T-helper 1 cell treated with Interleukin-12 subunit alpha and Interleukin-12 subunit beta and Interleukin-4 antibody, amounts not matched to agents 30 μg/mL and 1 μg/mL, for 36 hours (primary cell): ENCODE measurements around the gene RAPGEF1.

Experiments used
- H3K27ac Mint-ChIP-seq: one replicate; pipeline ENCODE4 v1.8.0; 2021; ENCODE audit warnings: mild to moderate bottlenecking, mixed read lengths
- H3K27me3 Mint-ChIP-seq: one replicate; pipeline ENCODE4 v1.8.0; 2021; ENCODE audit warnings: low read depth, mixed read lengths
- H3K36me3 Mint-ChIP-seq: one replicate; pipeline ENCODE4 v1.8.0; 2021; ENCODE audit warnings: low read depth, mixed read lengths
- H3K4me1 Mint-ChIP-seq: one replicate; pipeline ENCODE4 v1.8.0; 2021; ENCODE audit warnings: low read depth, mixed read lengths
- H3K4me3 Mint-ChIP-seq: one replicate; pipeline ENCODE4 v1.8.0; 2021; ENCODE audit warnings: mild to moderate bottlenecking, moderate library complexity, mixed read lengths
- H3K9me3 Mint-ChIP-seq: one replicate; pipeline ENCODE4 v1.8.0; 2021; ENCODE audit warnings: mixed read lengths

RAPGEF1 gene

GRCh38 chr9:131700765-131701435 lies 39.0 kb downstream of the RAPGEF1 start:
- Mint-ChIP-seq H3K27me3 (no peaks in the 10 kb centered on the region), H3K4me3 (no peak overlapping the region), H3K4me1 (peaks cover 48% of the 10 kb centered on the region)

DNA sequence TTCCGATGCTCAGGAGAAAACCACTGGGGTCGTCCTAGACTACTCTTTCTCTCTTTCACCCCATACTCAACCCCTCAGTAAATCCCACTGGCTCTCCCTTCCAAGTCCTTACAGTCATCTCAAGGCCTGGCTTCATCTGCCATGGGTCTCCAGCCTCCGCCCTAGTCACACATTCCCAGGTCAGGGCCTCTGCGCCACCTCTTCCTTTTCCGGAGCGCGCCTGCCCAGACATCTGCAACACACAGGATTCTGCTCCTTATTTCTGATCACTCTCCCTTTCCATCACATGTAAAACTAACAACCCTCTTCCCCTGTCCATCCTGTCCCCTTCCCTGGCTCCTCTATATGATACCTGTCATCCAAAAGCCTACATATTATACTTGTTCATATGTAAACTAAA lies 39.8 kb downstream of the RAPGEF1 start:
- Mint-ChIP-seq H3K4me1 (peaks cover 54% of the 10 kb centered on the region), H3K27me3 (no peaks in the 10 kb centered on the region), H3K36me3 (peaks cover 7% of the 10 kb centered on the region), H3K4me3 (no peak overlapping the region), H3K27ac (peak overlapping the region; percentile 29), H3K9me3 (no peaks in the 10 kb centered on the region)

More at GRCh38 chr9:131700765-131701435, 39.0 kb downstream of the RAPGEF1 start:
- Mint-ChIP-seq H3K9me3 (no peaks in the 10 kb centered on the region), H3K27ac (no peak overlapping the region), H3K36me3 (peaks cover 5% of the 10 kb centered on the region)

- peaks cover 56% of the 10 kb centered on the region for H3K4me1 Mint-ChIP-seq
- H3K4me3 Mint-ChIP-seq = no peak overlapping the region
- no peaks in the 10 kb centered on the region for H3K27me3 Mint-ChIP-seq
- H3K27ac Mint-ChIP-seq = no peak overlapping the region
- H3K9me3 Mint-ChIP-seq = no peaks in the 10 kb centered on the region
- peaks cover 12% of the 10 kb centered on the region for H3K36me3 Mint-ChIP-seq
These were observed 41.3 kb downstream of the RAPGEF1 start for GRCh38 chr9:131698618-131698985.

DNA sequence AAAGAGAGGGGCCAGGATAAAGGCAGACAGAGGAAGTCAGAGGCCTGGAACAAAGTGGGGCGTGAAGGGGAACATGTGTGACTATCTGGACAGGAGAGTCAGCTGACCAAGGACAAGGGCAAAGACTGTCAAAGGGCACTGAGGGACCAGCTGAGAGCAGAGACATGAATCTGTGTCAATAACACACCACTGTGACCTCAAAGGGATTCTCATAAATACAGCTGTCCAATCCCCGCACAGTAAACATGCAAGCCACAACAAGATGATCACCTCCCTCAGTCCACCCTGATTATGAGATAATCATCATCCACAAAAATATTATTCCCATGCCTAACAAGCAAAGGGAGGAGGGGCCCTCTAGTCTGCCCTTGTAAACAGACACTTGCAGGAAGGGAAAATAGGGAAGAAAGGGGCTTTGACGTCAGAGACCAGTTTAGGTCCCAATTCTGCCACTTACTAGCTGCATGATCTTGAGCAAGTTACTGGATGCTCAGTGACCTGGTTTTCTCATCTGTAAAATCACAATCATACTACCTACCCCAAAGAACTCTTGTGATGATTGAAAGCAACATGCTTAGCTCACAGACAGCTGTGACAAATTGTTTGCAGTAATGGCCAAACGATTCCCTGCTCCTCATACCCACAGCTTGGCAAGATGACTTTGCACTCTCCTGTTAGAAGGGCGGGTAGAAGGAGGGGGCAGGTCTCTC lies 41.8 kb downstream of the RAPGEF1 start:
- Mint-ChIP-seq H3K27me3 (no peaks in the 10 kb centered on the region), H3K9me3 (no peaks in the 10 kb centered on the region), H3K4me3 (no peak overlapping the region), H3K36me3 (peaks cover 12% of the 10 kb centered on the region), H3K4me1 (peaks cover 62% of the 10 kb centered on the region), H3K27ac (no peak overlapping the region)

GRCh38 chr9:131697097-131697496 lies 42.8 kb downstream of the RAPGEF1 start:
- H3K4me1 Mint-ChIP-seq = peaks cover 63% of the 10 kb centered on the region
- H3K27ac Mint-ChIP-seq = no peak overlapping the region
- no peaks in the 10 kb centered on the region for H3K9me3 Mint-ChIP-seq
- peaks cover 12% of the 10 kb centered on the region for H3K36me3 Mint-ChIP-seq
- H3K4me3 Mint-ChIP-seq = no peak overlapping the region
- H3K27me3 Mint-ChIP-seq = no peaks in the 10 kb centered on the region

- Mint-ChIP-seq H3K4me3 (no peak overlapping the region), H3K4me1 (peaks cover 66% of the 10 kb centered on the region), H3K9me3 (no peaks in the 10 kb centered on the region), H3K27ac (no peak overlapping the region), H3K27me3 (no peaks in the 10 kb centered on the region), H3K36me3 (peaks cover 15% of the 10 kb centered on the region)
These were observed 43.9 kb downstream of the RAPGEF1 start for GRCh38 chr9:131695836-131696460.

DNA sequence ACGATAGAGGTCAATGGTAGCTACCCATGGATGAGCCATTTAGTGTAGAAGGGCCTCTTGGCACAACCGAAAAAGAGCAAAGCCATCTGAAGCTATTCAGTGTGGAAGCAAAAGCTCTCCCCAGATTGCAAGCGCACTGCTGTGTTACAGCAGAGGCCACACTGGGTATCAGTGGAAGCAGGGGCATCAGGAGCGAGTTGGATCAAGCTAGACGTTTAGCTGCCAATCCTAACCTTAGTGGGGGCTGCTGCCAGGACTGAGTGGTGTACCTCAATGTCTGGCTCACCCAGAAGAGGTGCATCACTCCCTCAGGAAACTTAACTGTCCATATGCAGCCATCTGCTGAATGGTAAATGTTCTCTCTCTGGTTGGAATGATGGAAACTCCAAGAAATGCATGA lies 44.5 kb downstream of the RAPGEF1 start:
- peaks cover 15% of the 10 kb centered on the region for H3K36me3 Mint-ChIP-seq
- H3K4me1 Mint-ChIP-seq = peaks cover 68% of the 10 kb centered on the region
- peak overlapping the region; percentile 27 for H3K27ac Mint-ChIP-seq
- no peak overlapping the region for H3K4me3 Mint-ChIP-seq
- H3K27me3 Mint-ChIP-seq = no peaks in the 10 kb centered on the region
- no peaks in the 10 kb centered on the region for H3K9me3 Mint-ChIP-seq

- no peaks in the 10 kb centered on the region for H3K9me3 Mint-ChIP-seq
- peaks cover 63% of the 10 kb centered on the region for H3K4me1 Mint-ChIP-seq
- H3K36me3 Mint-ChIP-seq = peaks cover 13% of the 10 kb centered on the region
- no peak overlapping the region for H3K4me3 Mint-ChIP-seq
- H3K27me3 Mint-ChIP-seq = no peaks in the 10 kb centered on the region
- H3K27ac Mint-ChIP-seq = peak overlapping the region; percentile 23
These were observed 46.0 kb downstream of the RAPGEF1 start for GRCh38 chr9:131693651-131694597.

DNA sequence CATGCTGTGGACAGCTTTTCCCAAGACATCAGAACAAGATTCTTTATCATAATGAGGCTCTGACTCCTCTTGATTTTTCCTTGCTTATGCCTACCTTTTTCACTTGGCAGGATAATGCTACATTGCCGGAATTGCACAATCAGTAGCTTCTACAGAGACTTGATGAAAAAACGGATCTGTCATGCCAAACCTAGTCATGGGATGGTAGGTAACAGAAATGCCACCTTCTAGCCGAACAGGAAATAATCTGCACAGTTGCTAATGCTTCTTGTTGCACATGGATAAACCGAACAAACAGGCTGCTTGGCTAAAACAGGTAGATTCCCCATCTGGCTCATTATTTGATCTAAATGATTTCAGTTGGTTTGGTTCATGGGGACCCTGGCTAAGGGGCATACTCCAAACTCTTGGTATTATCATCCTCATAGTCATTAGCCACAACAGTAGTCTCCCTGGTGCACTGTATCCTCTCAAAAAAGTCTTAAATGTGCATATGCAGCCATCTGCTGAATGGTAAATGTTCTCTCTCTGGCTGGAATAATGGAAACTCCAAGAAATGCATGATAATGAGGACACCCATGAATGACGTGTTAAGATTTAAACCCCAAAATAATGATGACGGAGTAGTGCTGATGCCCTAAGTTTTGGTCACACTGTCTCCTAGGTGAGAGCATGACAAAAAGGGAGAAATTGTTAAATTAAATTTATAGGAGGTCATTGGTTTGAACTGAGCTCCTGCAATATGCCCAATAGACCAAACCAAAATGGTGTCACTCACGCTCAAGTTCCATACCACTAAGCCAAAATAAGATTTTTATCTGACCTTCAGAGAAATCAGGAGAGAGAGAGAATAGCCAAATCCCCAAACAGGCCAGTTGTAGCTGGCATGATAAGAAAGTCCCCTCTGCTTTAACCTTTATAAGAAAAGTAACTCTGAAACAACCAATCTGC lies 47.0 kb downstream of the RAPGEF1 start:
- Mint-ChIP-seq H3K4me3 (no peak overlapping the region), H3K27ac (no peak overlapping the region), H3K36me3 (peaks cover 13% of the 10 kb centered on the region), H3K9me3 (no peaks in the 10 kb centered on the region), H3K4me1 (peaks cover 61% of the 10 kb centered on the region), H3K27me3 (no peaks in the 10 kb centered on the region)

DNA sequence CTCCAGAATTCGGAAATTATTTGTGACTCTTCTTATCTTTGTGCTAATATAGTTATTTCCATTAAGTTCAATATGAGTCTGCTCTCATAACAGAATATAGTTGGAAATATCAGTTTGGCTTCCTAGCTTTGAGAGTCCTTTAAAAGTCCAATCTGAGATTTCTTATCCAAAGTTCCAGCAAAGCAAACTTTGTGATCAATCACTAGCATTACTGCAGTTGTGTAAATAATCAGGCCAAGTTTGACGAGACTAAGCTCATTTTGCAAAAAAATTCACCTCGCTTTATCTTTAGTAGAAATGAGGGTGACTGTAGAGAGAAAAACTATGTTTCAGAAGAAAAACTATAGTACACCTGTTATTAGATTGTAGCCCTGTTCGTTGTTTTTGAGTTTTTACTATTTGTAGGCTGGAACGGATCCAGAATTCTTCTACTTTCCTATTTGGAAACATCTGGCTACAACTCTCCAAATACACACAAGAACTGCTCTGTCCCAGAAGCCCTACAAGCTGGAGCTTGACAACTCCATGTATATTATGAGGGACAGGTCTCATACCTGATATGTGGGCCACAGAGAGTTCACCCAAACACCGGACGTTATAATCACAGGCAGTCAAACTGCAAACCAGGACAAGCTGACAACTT lies 47.8 kb downstream of the RAPGEF1 start:
- no peaks in the 10 kb centered on the region for H3K9me3 Mint-ChIP-seq
- peaks cover 60% of the 10 kb centered on the region for H3K4me1 Mint-ChIP-seq
- H3K4me3 Mint-ChIP-seq = no peak overlapping the region
- no peaks in the 10 kb centered on the region for H3K27me3 Mint-ChIP-seq
- H3K36me3 Mint-ChIP-seq = peaks cover 13% of the 10 kb centered on the region
- no peak overlapping the region for H3K27ac Mint-ChIP-seq

DNA sequence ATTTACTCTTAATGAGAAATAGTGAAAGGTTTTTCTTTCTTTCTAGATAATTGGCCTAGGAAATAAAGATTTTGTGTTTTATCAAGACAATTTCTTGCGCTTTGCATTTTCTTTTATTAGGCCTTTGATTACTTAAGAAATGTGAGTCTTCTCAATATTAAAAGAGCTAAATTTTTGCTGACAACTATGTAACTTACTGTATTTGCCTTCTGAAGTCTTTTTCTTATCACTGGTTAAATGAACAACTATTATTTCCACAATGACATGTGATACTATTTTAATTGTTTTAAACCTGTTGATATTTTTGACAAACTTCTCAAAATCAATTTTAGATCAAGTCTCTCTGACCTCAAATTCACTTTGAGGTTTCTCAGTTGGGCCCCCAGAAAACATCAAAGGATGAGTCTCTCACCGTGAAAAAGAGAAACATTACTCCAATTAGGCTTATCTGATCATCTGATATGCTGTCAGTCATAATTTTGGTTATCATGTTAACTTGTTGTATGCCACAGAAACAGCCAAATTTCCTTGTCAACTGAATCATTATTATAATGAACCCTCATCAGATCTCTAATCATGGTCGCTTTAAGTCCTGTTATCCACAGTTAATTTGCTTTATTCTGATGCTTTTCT lies 48.8 kb downstream of the RAPGEF1 start:
- Mint-ChIP-seq H3K36me3 (peaks cover 13% of the 10 kb centered on the region), H3K4me1 (peaks cover 58% of the 10 kb centered on the region), H3K9me3 (no peaks in the 10 kb centered on the region), H3K27ac (no peak overlapping the region), H3K27me3 (no peaks in the 10 kb centered on the region), H3K4me3 (no peak overlapping the region)

- Mint-ChIP-seq H3K9me3 (no peaks in the 10 kb centered on the region), H3K4me1 (peaks cover 55% of the 10 kb centered on the region), H3K27me3 (no peaks in the 10 kb centered on the region), H3K36me3 (peaks cover 13% of the 10 kb centered on the region), H3K4me3 (no peak overlapping the region), H3K27ac (no peak overlapping the region)
These were observed 49.4 kb downstream of the RAPGEF1 start for GRCh38 chr9:131690462-131690861.

- Mint-ChIP-seq H3K4me1 (peaks cover 44% of the 10 kb centered on the region), H3K9me3 (no peaks in the 10 kb centered on the region), H3K27ac (no peak overlapping the region), H3K36me3 (peaks cover 9% of the 10 kb centered on the region), H3K27me3 (no peaks in the 10 kb centered on the region), H3K4me3 (no peak overlapping the region)
These were observed 51.5 kb downstream of the RAPGEF1 start for GRCh38 chr9:131688377-131688776.
